ENCODE measurements around the gene KIF5C.

The KIF5C gene

DNA sequence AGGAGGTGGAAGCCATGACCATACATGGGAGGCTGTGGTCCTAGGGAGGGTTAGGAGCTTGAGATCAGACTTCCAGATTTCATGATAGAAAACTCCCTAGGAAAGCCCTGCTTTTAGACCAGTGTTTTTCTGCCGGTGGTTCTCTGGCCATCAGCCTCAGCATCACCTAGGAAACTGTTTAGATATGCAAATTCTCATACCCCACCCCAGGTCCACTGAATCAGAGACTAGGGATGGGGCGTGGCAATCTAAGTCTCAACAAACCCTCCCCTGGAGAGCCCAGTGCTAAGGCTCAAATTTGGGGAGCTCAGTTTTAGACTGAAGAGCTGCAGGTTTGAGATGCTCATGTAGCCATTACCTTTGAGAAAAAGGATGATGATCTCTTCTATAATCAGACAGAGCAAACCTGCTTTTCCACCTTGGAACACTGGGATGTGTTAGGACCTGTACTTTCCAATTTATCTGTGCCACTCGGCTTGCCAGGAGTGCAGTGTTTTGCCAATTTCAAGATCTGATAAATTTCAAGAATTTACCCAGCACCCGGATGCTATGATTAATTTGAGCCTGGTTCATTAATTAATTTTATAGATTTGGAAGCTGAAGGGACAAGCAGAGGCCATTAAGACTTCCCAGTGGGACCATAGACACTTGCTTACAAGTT, 132.0 kb downstream of the KIF5C start:
- DNase-seq (ENCODE audit: low read depth, low spot score), result no peak
- Histone ChIP-seq H3K9me3 (ENCODE audit: insufficient read depth, low read length) (peaks cover 20% of the 10 kb centered on the region), H3K9ac (ENCODE audit: insufficient read length, low read depth) (no peak overlapping the region), H3K4me1 (ENCODE audit: insufficient read depth, insufficient read length) (peaks cover 12% of the 10 kb centered on the region), H3K36me3 (ENCODE audit: insufficient read depth, insufficient read length, low read length) (peaks cover 65% of the 10 kb centered on the region), H3K4me3 (ENCODE audit: insufficient read length, low read depth) (no peak overlapping the region), H3K27me3 (ENCODE audit: insufficient read depth, insufficient read length) (no peaks in the 10 kb centered on the region)
- TF ChIP-seq SUZ12 (IDR thresholded peaks at IDR 0.05; ENCODE audit: extremely low read depth, insufficient read depth, insufficient read length), result no peak
- TF ChIP-seq YY1 (IDR thresholded peaks at IDR 0.05; ENCODE audit: insufficient read depth, insufficient read length), result no peak
- TF ChIP-seq ZNF274 (IDR thresholded peaks at IDR 0.05; ENCODE audit: low read depth, low read length), result no peak

DNA sequence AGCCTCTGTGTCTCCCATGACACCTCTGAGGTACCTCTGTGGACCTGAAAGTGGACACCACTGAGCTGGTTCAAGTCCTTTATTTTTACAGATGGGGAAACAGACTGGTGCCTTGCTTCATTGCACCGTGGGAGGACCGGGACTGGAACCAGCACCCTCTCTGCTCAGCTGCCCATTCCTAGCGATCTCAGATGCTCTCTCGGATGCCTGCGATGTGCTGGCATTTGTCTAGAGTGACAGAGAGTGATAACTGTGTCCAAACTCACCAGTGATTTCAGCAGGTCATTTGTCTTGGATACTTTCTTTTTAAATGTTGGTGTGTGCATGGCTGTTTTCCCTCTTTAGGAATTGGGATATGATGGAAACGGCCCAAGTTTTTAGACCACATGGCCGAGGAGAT, 133.4 kb downstream of the KIF5C start:
- Histone ChIP-seq H3K4me3 (ENCODE audit: insufficient read length, low read depth) (no peak overlapping the region), H3K27me3 (ENCODE audit: insufficient read depth, insufficient read length) (no peaks in the 10 kb centered on the region), H3K4me1 (ENCODE audit: insufficient read depth, insufficient read length) (peaks cover 12% of the 10 kb centered on the region), H3K9ac (ENCODE audit: insufficient read length, low read depth) (no peak overlapping the region), H3K36me3 (ENCODE audit: insufficient read depth, insufficient read length, low read length) (peaks cover 65% of the 10 kb centered on the region), H3K9me3 (ENCODE audit: insufficient read depth, low read length) (peaks cover 7% of the 10 kb centered on the region)
- TF ChIP-seq SUZ12 (IDR thresholded peaks at IDR 0.05; ENCODE audit: extremely low read depth, insufficient read depth, insufficient read length) (no peak), ZNF274 (IDR thresholded peaks at IDR 0.05; ENCODE audit: low read depth, low read length) (no peak), YY1 (IDR thresholded peaks at IDR 0.05; ENCODE audit: insufficient read depth, insufficient read length) (no peak)
- DNase-seq (ENCODE audit: low read depth, low spot score), result no peak

DNA sequence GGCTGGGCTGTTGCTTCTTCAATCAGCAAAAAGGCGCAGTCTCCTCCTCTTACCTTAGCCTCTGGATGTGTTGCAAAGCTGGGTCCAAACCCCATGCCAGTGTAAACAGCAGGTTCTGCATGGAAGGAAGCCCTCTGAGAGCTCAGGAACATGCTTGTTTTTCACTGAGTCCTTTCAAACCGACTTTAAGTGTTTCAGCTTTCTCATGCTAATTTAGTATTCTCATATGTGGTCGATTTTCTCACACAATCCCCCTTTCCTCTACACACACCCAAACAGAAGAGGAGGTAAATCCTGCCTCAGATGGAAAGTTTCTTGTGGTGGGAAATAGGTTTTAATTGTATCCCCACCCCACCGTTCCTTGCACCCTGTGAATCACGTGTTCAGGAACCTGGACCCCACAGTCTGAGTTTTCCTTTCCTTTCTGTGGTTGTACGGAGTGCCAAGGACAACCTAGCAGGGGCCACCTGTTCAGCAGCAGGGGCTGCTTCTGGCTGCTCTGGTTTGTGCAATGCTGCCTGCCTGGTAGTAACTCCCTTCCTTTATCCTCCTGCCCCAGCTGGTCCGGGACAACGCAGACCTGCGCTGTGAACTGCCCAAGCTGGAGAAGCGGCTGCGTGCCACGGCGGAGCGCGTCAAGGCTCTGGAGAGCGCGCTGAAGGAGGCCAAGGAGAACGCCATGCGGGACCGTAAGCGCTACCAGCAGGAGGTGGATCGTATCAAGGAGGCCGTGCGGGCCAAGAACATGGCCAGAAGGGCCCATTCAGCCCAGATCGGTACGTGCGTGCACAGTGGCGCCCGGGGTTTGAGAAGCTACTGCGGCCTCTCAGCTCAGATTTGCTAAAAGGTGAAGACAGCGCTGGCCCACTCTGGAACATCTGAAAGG, 134.8 kb downstream of the KIF5C start:
- H3K9ac ChIP-seq (ENCODE audit: insufficient read length, low read depth), result no peak overlapping the region
- TF ChIP-seq YY1 (IDR thresholded peaks at IDR 0.05; ENCODE audit: insufficient read depth, insufficient read length) (no peak), ZNF274 (IDR thresholded peaks at IDR 0.05; ENCODE audit: low read depth, low read length) (no peak), SUZ12 (IDR thresholded peaks at IDR 0.05; ENCODE audit: extremely low read depth, insufficient read depth, insufficient read length) (no peak)
- DNase-seq (ENCODE audit: low read depth, low spot score), result no peak
- peaks cover 65% of the 10 kb centered on the region for H3K36me3 ChIP-seq (ENCODE audit: insufficient read depth, insufficient read length, low read length)
- H3K9me3 ChIP-seq (ENCODE audit: insufficient read depth, low read length), result no peaks in the 10 kb centered on the region
- no peaks in the 10 kb centered on the region for H3K27me3 ChIP-seq (ENCODE audit: insufficient read depth, insufficient read length)
- H3K4me3 ChIP-seq (ENCODE audit: insufficient read length, low read depth), result no peak overlapping the region
- peaks cover 12% of the 10 kb centered on the region for H3K4me1 ChIP-seq (ENCODE audit: insufficient read depth, insufficient read length)

DNA sequence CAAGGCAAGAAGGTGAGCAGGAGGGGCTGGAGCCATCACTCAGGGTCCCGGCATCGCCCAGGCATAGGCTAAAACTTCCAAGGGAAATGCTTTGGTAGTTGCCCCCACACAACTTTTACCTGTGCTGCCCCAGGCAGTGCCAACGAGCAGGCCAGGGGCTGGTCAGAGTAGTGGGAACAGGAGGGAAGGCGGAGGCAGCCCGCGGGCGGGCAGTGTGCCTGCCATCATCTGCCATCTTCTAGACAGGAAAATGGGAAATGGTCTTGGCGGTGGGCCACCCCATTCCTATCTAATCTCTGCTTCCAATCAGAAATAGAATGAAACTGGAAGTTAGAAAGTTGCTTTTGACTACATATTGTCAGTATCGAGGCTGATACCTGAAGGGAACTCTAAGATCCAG, 137.5 kb downstream of the KIF5C start:
- TF ChIP-seq YY1 (IDR thresholded peaks at IDR 0.05; ENCODE audit: insufficient read depth, insufficient read length), result no peak
- TF ChIP-seq SUZ12 (IDR thresholded peaks at IDR 0.05; ENCODE audit: extremely low read depth, insufficient read depth, insufficient read length), result no peak
- TF ChIP-seq ZNF274 (IDR thresholded peaks at IDR 0.05; ENCODE audit: low read depth, low read length), result no peak
- no peak overlapping the region for H3K4me3 ChIP-seq (ENCODE audit: insufficient read length, low read depth)
- H3K36me3 ChIP-seq (ENCODE audit: insufficient read depth, insufficient read length, low read length), result peaks cover 57% of the 10 kb centered on the region
- no peaks in the 10 kb centered on the region for H3K27me3 ChIP-seq (ENCODE audit: insufficient read depth, insufficient read length)
- no peak for DNase-seq (ENCODE audit: low read depth, low spot score)
- no peaks in the 10 kb centered on the region for H3K9me3 ChIP-seq (ENCODE audit: insufficient read depth, low read length)
- H3K9ac ChIP-seq (ENCODE audit: insufficient read length, low read depth), result no peak overlapping the region
- H3K4me1 ChIP-seq (ENCODE audit: insufficient read depth, insufficient read length), result peaks cover 12% of the 10 kb centered on the region

DNA sequence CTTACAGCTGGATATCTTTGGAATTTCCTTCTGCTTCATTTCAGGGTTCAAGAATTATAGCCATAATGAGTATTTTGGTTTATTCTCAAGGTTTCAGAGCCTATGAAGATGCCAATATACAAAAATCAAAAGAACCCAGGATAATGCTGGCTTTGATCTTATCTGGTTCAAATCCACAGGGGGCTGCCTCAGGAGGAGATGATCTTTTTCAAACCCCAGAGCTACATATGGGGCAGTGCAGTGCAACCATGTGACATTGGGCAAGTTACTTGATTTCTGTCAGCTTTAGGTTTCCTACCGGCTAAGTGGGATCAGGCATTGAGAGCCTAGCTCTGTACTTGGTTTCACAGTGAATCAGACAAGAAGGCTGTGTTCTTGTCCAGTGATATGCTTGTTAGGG, 140.5 kb downstream of the KIF5C start:
- peaks cover 46% of the 10 kb centered on the region for H3K36me3 ChIP-seq (ENCODE audit: insufficient read depth, insufficient read length, low read length)
- TF ChIP-seq ZNF274 (IDR thresholded peaks at IDR 0.05; ENCODE audit: low read depth, low read length), result no peak
- TF ChIP-seq YY1 (IDR thresholded peaks at IDR 0.05; ENCODE audit: insufficient read depth, insufficient read length), result no peak
- TF ChIP-seq SUZ12 (IDR thresholded peaks at IDR 0.05; ENCODE audit: extremely low read depth, insufficient read depth, insufficient read length), result no peak
- no peak for DNase-seq (ENCODE audit: low read depth, low spot score)
- no peaks in the 10 kb centered on the region for H3K27me3 ChIP-seq (ENCODE audit: insufficient read depth, insufficient read length)
- no peak overlapping the region for H3K9ac ChIP-seq (ENCODE audit: insufficient read length, low read depth)
- H3K9me3 ChIP-seq (ENCODE audit: insufficient read depth, low read length), result no peaks in the 10 kb centered on the region
- H3K4me3 ChIP-seq (ENCODE audit: insufficient read length, low read depth), result no peak overlapping the region
- no peaks in the 10 kb centered on the region for H3K4me1 ChIP-seq (ENCODE audit: insufficient read depth, insufficient read length)

DNA sequence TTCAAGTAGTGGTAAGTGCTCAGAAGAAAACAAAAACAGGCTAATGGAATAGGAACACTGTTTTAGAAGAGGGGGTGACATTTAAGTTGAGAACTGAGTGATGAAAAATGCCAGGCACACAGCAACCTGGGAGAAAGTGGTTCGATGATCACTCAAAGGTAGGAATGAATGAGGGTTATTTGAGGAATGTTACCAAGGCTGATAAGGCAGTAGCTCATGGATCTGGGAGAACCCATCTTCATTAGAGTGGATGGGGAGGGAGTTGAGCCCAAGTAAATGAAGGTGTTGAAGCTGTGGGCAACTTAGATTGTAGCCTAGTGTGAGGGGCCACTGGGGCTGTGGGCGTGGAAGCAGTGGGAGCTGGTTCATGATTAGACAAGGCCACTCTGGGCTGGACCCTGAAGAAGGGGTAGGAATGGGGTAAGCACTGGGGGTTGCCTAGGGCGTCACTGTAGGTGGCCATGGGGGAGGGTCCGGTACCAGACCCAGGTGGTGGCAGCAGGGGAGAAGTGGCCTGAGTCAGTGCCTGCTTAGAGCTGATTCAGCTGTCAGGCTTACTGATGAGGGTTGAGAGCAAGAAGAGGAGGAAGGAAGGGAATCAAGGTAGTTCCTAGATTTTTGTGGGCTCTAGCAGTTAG, 141.0 kb downstream of the KIF5C start:
- Histone ChIP-seq H3K9ac (ENCODE audit: insufficient read length, low read depth) (no peak overlapping the region), H3K36me3 (ENCODE audit: insufficient read depth, insufficient read length, low read length) (peaks cover 43% of the 10 kb centered on the region), H3K4me1 (ENCODE audit: insufficient read depth, insufficient read length) (no peaks in the 10 kb centered on the region), H3K27me3 (ENCODE audit: insufficient read depth, insufficient read length) (no peaks in the 10 kb centered on the region), H3K9me3 (ENCODE audit: insufficient read depth, low read length) (no peaks in the 10 kb centered on the region), H3K4me3 (ENCODE audit: insufficient read length, low read depth) (no peak overlapping the region)
- DNase-seq (ENCODE audit: low read depth, low spot score), result no peak
- no peak for TF ChIP-seq SUZ12 (IDR thresholded peaks at IDR 0.05; ENCODE audit: extremely low read depth, insufficient read depth, insufficient read length)
- TF ChIP-seq YY1 (IDR thresholded peaks at IDR 0.05; ENCODE audit: insufficient read depth, insufficient read length), result no peak
- no peak for TF ChIP-seq ZNF274 (IDR thresholded peaks at IDR 0.05; ENCODE audit: low read depth, low read length)

Data from NT2/D1 (cell line).